Stimulated activated CD4-positive, alpha-beta T cell treated with anti-CD3 and anti-CD28 coated beads, Interleukin-15, amount 100 ng/mL, for 1 hour (primary cell): ENCODE data around the gene TTC7B.

Source experiments
- DNase-seq, 2 donors: peaks; one replicate each; pipeline ENCODE4 v3.0.0-alpha.2; 2020; ENCODE audit warnings: low read depth in 1 of 2, low spot score in 1 of 2

TTC7B gene

GRCh38 chr14:90651271-90651804 is 164.9 kb downstream of the TTC7B start:
- DNase-seq: no peak

- no peak for DNase-seq
Observed at GRCh38 chr14:90649557-90650135, 166.6 kb downstream of the TTC7B start.

DNA sequence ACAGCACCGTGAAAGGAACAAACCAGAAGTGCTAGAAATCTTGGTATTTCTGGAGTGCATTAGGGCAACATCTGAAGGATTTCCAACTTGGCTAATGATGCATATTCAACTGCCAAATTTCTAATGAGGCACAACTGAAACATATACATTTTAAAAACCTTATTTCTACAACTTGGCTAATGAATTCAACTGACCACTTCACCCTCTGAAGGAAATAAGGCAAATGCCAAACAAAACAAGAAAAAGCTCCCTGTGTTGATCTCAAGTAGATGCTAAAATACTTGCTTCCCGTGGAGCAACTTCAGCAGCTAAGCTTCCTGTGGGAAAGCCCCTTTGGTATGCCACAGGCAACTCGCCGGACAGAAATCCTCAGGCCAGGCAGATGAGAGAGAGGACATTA is 167.1 kb downstream of the TTC7B start:
- DNase-seq: no peak

DNA sequence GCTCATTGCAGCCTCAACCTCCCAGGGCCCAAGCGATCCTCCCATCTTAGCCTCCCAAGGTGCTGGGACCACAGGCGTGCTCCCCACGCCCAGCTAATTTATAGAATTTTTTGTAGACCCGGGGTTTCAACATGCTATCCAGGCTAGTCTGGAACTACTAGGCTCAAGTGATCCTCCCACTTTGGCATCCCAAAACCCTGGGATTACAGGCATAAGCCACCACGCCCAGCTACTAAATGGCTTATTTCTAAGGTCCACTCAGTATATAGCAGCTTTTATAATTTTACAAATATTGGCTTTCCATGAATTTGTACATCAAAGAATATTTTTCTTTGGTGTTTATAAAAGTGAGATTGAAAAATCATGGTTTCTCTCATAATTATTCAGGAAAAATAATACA is 167.8 kb downstream of the TTC7B start:
- DNase-seq: no peak

GRCh38 chr14:90647473-90648005 is 168.7 kb downstream of the TTC7B start:
- no peak for DNase-seq

DNA sequence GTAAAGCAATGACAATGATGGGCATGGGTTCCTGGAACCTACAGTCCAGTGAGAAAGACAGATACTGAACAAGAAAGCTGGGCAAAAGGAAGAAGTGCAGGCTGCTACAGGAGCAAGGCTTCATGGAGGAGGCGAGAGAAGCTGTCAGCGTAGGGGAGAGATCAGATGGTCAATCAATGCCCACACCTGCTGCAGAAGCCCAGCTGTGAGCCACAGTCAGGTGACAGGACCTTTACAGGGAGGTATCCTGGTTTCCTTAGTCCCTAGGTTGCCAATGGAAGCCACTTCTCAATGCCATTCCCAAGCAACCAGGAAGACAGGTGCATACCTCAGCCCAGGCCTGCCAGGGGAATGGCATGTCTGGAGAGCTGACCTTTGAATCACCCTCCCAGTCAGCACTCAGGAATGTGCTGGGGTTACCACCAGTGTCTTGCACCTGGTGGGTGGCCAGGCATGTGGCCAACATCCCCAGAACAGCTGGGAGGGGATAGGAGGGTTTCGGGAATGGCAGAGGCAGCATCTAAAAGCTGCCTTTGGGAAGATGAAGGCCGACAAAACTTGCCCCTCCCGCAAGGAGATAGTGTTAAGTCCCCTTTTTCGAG is 170.3 kb downstream of the TTC7B start:
- DNase-seq: no peak

GRCh38 chr14:90644882-90645281 is 171.3 kb downstream of the TTC7B start:
- no peak for DNase-seq

GRCh38 chr14:90643982-90644670 is 172.1 kb downstream of the TTC7B start:
- DNase-seq: no peak

DNA sequence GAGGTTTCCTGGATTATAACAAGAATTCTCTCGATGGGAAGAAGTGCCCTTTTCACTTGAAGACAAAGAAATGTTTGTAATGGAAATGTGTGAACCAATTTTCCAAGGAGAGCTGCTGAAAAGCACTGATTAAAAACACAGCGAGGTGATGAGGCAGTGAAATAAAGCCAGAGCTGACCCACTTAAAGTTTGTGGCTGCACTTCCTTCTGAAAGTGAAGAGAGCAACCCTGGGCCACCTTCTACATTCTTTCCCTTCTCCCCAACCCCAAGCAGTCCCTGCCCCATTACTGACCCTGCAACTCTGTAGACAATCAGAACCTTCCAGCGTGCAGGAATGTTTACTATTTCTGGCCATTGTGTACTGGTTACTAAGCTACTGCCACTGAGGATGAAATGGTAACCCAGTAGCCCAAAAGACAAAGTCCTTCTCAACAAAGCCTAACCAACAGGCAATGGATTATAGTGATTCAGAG is 173.9 kb downstream of the TTC7B start:
- no peak for DNase-seq

- no peak for DNase-seq
Observed at GRCh38 chr14:90641615-90642243, 174.5 kb downstream of the TTC7B start.

- no peak for DNase-seq
Observed at GRCh38 chr14:90641168-90641567, 175.1 kb downstream of the TTC7B start.

DNA sequence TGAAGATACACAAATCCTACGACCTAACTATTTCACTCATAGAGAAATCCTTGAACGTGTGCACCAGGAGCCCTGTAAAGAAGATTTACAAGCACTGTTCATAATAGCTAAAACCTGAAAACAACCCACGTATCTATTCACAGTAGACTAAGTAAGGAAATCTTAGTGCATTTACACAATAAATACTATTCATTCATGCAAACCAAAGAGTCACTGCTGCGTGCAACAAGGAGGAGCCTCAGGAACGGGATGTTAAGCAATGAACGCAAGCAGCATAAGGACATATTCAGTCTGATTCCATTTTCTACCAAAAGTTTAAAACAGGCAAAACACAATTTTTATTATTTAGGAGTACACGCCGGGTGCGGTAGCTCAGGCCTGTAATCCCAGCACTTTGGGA is 176.6 kb downstream of the TTC7B start:
- DNase-seq: no peak

DNA sequence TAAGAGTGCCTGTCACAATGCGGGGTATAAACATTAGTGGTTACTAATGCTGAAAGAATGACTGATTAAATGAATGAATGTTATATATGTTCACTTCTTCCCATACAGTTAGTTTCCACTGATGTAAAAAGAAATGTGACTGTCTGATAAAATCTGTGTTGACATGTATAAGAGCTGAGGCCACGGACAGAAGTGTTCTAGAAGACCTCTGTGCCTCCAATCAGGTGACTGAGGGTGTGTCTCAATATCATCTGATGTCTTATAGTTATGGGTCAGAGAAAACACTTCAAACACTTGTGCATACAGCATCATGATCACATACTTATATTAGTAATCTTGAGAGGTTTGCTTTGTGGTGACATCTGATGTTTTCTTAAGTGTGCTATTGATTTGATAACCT is 183.4 kb downstream of the TTC7B start:
- DNase-seq: no peak

GRCh38 chr14:90632451-90632850 is 183.8 kb downstream of the TTC7B start:
- DNase-seq: no peak

DNA sequence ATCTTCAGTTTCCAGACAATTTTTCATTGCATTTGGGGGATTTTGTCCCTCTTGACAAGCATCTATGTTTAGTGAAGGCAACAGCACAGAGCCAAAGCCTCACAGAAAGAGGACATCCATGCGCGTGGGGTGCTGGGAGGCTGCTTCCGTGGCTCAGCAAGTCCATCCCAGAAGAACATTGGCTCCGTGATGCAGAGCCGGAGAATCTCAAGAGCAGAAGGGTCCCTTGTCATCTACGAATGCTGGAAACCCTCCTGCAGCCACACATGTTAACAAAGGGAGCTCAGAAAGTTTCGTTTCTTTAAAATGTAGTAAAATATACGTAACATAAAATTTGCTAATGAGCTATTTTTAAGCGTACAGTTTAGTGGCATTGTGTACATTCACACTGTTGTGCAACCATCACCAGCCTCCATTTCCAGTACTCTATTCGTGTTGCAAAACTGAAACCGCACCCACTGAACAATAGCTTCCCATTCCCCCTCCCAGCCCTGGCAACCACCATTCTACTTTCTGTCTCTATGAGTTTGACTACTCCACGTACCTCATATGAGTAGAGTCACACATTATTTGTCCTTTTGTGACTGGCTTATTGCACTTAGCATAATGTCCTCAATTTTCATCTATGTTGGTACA is 185.9 kb downstream of the TTC7B start:
- no peak for DNase-seq

DNA sequence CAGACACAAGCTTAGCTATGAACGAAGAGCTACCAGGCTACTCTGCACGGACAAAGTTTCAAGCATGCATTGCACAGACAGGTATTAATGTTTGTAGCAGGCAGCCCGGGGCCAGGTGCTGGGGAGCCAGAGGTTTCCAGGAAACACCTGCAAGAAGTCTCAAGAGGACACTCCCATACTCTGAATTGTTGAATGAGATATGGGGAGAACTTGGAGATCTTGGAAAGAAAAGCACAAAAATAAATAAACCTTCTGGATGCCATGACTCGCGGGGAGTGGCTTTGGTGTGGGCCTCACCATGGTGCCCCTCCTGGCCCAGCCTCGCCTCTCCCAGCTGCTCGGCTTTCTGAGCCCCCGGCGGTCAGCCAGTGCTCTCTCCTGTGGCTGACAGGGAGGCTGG is 186.8 kb downstream of the TTC7B start:
- no peak for DNase-seq

GRCh38 chr14:90628825-90629224 is 187.4 kb downstream of the TTC7B start:
- DNase-seq: no peak

GRCh38 chr14:90627478-90627877 is 188.8 kb downstream of the TTC7B start:
- no peak for DNase-seq

DNA sequence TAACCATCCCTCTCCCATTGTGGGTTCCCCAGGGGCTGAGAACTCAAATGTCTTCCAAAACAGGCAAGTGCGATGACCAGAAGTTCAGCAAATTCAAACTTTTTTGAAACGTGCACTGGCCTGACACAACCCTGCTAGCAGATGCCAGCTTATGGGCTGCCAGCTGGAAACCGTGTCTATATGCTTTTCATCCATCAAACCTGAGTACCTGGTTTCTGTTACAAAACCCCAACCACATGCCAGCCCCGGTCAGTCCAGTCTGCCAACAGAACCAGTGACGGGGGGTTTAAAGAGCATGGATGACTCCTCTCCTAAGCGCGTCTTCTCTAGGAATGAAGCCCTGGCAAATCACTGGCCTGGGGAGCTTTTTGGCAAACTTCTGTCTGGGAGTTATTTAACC is 189.7 kb downstream of the TTC7B start:
- no peak for DNase-seq

- DNase-seq: no peak
Observed at GRCh38 chr14:90625445-90625844, 190.8 kb downstream of the TTC7B start.

- no peak for DNase-seq
Observed at GRCh38 chr14:90624732-90625400, 191.4 kb downstream of the TTC7B start.
